H1 (cell line): ENCODE results near the gene AFAP1L2. TPM values are rescaled to one million over a fixed set of nuclear protein-coding genes. Genes with fewer than 3 reads are reported as not detected.

ENCODE experiments used
- CTCF ChIA-PET: fragments of 300-600 bp; sonication (Branson Sonifier 250); formaldehyde crosslinking; loops from one replicate; lab custom pipeline; 2021; ENCODE audit not compliant: partially characterized antibody; lab: Charles Lee
- POLR2A ChIA-PET: fragments of 300-600 bp; sonication (Branson Sonifier 250); formaldehyde crosslinking; loops from one replicate; lab custom pipeline; 2021; ENCODE audit warnings: inconsistent platforms; ENCODE audit not compliant: partially characterized antibody; lab: Charles Lee
- DNase-seq, 2 experiments: peaks; one replicate each; pipeline versions ENCODE4 v3.0.0 to v3.0.0-alpha.2; 2010 to 2022; ENCODE audit warnings: low spot score in 2 of 2, low read depth in 1 of 2, mixed read lengths in 1 of 2
- FAIRE-seq: peaks from 2 replicates; lab custom pipeline; 2011; peaks lifted over from hg19 to GRCh38; lab: Jason Lieb, UNC
- H2AFZ ChIP-seq: 2 replicates; pipeline ENCODE4 v1.8.1; 2012; ENCODE audit warnings: low read length, inconsistent platforms
- H2AK5ac ChIP-seq: 2 replicates; pipeline ENCODE4 v1.6.1; 2013; ENCODE audit warnings: low read depth, low read length
- H2BK120ac ChIP-seq: replicated peaks from 2 replicates; pipeline ENCODE3; 2013; ENCODE audit warnings: low read depth, low read length, inconsistent platforms
- H2BK12ac ChIP-seq: 2 replicates; pipeline ENCODE4 v1.6.1; 2013; ENCODE audit warnings: low read depth, low read length
- H2BK15ac ChIP-seq: 2 replicates; pipeline ENCODE4 v1.6.1; 2013; ENCODE audit warnings: low read length
- H2BK20ac ChIP-seq: 2 replicates; pipeline ENCODE4 v1.6.1; 2013; ENCODE audit warnings: low read length
- H2BK5ac ChIP-seq: 2 replicates; pipeline ENCODE4 v1.6.1; 2013; ENCODE audit warnings: low read depth, low read length
- H3K14ac ChIP-seq: 2 replicates; pipeline ENCODE4 v1.6.1; 2013; ENCODE audit warnings: inconsistent platforms; ENCODE audit not compliant: insufficient read length
- H3K18ac ChIP-seq: 2 replicates; pipeline ENCODE4 v1.6.1; 2013; ENCODE audit warnings: low read length; ENCODE audit errors: extremely low read depth
- H3K23ac ChIP-seq: 2 replicates; pipeline ENCODE4 v1.6.1; 2013; ENCODE audit warnings: inconsistent platforms; ENCODE audit not compliant: insufficient read length
- H3K23me2 ChIP-seq: 2 replicates; pipeline ENCODE4 v1.6.1; 2013; ENCODE audit warnings: low read depth, low read length
- H3K27ac ChIP-seq: 2 replicates; pipeline ENCODE4 v1.6.1; 2011; ENCODE audit warnings: low read depth, low read length, inconsistent platforms
- H3K27me3 ChIP-seq, 4 experiments: replicated peaks in 1 of 4; 1 replicate in 1 of 4; 2 replicates in 3 of 4; pipeline versions ENCODE4 v1.6.1 to v1.8.1; 2011 to 2013; ENCODE audit warnings: low read length in 3 of 4, mild to moderate bottlenecking in 3 of 4, inconsistent platforms in 2 of 4, mixed read lengths in 2 of 4, moderate library complexity in 1 of 4; ENCODE audit not compliant: control insufficient read depth in 3 of 4, insufficient read depth in 3 of 4; ENCODE audit errors: extremely low read depth in 1 of 4
- H3K36me3 ChIP-seq, 4 experiments: 2 replicates each; pipeline versions ENCODE4 v1.6.1 to v1.8.1; 2011 to 2013; ENCODE audit warnings: mild to moderate bottlenecking in 4 of 4, low read length in 3 of 4, moderate library complexity in 2 of 4, control low read depth in 1 of 4, inconsistent platforms in 1 of 4; ENCODE audit not compliant: insufficient read depth in 4 of 4, control insufficient read depth in 2 of 4
- H3K4ac ChIP-seq: replicated peaks from 2 replicates; pipeline ENCODE3; 2013; ENCODE audit warnings: low read length, low read depth, mixed read lengths, inconsistent platforms; ENCODE audit not compliant: insufficient read length
- H3K4me1 ChIP-seq, 4 experiments: replicated peaks in 1 of 4; 1 replicate in 1 of 4; 2 replicates in 3 of 4; pipeline versions ENCODE4 v1.6.1 to v1.8.1; 2011 to 2013; ENCODE audit warnings: low read length in 3 of 4, inconsistent platforms in 2 of 4, mixed read lengths in 1 of 4; ENCODE audit not compliant: insufficient read depth in 4 of 4, control insufficient read depth in 3 of 4
- H3K4me2 ChIP-seq, 2 experiments: 2 replicates each; pipeline versions ENCODE4 v1.6.1 to v1.8.1; 2011 to 2013; ENCODE audit warnings: low read depth in 2 of 2, low read length in 2 of 2, control low read depth in 1 of 2, inconsistent platforms in 1 of 2, mild to moderate bottlenecking in 1 of 2; ENCODE audit not compliant: insufficient read depth in 1 of 2
- H3K4me3 ChIP-seq, 4 experiments: fragments of 200-600, 300-600 bp in 1 of 4; sonication (generic), shearing (Covaris generic), sonication (Bioruptor Twin) in 1 of 4; 2 replicates each; pipeline versions ENCODE4 v1.5.1 to v1.8.1; 2011 to 2016; ENCODE audit warnings: low read length in 4 of 4, low read depth in 3 of 4, control low read depth in 2 of 4, inconsistent platforms in 2 of 4, mild to moderate bottlenecking in 2 of 4, mixed read lengths in 1 of 4, moderate library complexity in 1 of 4; ENCODE audit not compliant: insufficient read depth in 2 of 4; ENCODE audit errors: extremely low read depth in 1 of 4
- H3K56ac ChIP-seq: replicated peaks from 2 replicates; pipeline ENCODE3; 2013; ENCODE audit warnings: low read depth, mild to moderate bottlenecking, mixed read lengths, low read length, inconsistent platforms; ENCODE audit not compliant: insufficient read length
- H3K79me1 ChIP-seq: 2 replicates; pipeline ENCODE4 v1.6.1; 2013; ENCODE audit warnings: low read depth, low read length, control low read depth
- H3K79me2 ChIP-seq, 2 experiments: 2 replicates each; pipeline versions ENCODE4 v1.6.1 to v1.8.1; 2012 to 2013; ENCODE audit warnings: low read length in 2 of 2, mild to moderate bottlenecking in 2 of 2, inconsistent platforms in 1 of 2; ENCODE audit not compliant: insufficient read depth in 2 of 2, control insufficient read depth in 1 of 2
- H3K9ac ChIP-seq, 4 experiments: replicated peaks in 1 of 4; 1 replicate in 1 of 4; 2 replicates in 3 of 4; pipeline versions ENCODE4 v1.6.1 to v1.8.1; 2011 to 2013; ENCODE audit warnings: low read depth in 3 of 4, low read length in 3 of 4, control low read depth in 2 of 4, mild to moderate bottlenecking in 2 of 4, moderate library complexity in 2 of 4, inconsistent platforms in 1 of 4; ENCODE audit errors: extremely low read depth in 1 of 4
- H3K9me3 ChIP-seq, 2 experiments: 2 replicates each; pipeline versions ENCODE4 v1.6.1 to v1.8.1; 2012 to 2013; ENCODE audit warnings: mild to moderate bottlenecking in 2 of 2, moderate library complexity in 2 of 2, control low read depth in 1 of 2, inconsistent platforms in 1 of 2, low read depth in 1 of 2, low read length in 1 of 2, mixed read lengths in 1 of 2; ENCODE audit not compliant: insufficient read depth in 2 of 2
- H4K20me1 ChIP-seq, 2 experiments: replicated peaks in 1 of 2; 2 replicates each; pipeline versions ENCODE3 to v1.8.1; 2011 to 2013; ENCODE audit warnings: inconsistent platforms in 2 of 2, low read length in 2 of 2, mild to moderate bottlenecking in 1 of 2; ENCODE audit not compliant: insufficient read depth in 2 of 2, control insufficient read depth in 1 of 2
- H4K5ac ChIP-seq: 2 replicates; pipeline ENCODE4 v1.6.1; 2013; ENCODE audit warnings: low read length, low read depth, mixed read lengths, inconsistent platforms; ENCODE audit not compliant: insufficient read length
- H4K8ac ChIP-seq: 2 replicates; pipeline ENCODE4 v1.8.0; 2013; ENCODE audit warnings: mild to moderate bottlenecking, moderate library complexity, low read length, inconsistent platforms; ENCODE audit not compliant: insufficient read depth; ENCODE audit errors: extremely low read depth
- H4K91ac ChIP-seq: replicated peaks from 2 replicates; pipeline ENCODE3; 2013; ENCODE audit warnings: low read length, mixed read lengths, inconsistent platforms; ENCODE audit not compliant: insufficient read length
- CBX5 ChIP-seq: fragments of 300-800, 300-1000 bp; sonication (generic); IDR thresholded peaks from 2 replicates; pipeline ENCODE4 v1.7.1; 2016; ENCODE audit warnings: antibody characterized with exemption, low read length, low read depth
- EGR1 ChIP-seq: IDR thresholded peaks from 2 replicates; pipeline ENCODE4 v1.6.1; 2011; ENCODE audit warnings: low read depth, low read length, borderline replicate concordance
- KDM5A ChIP-seq: fragments of 200-600 bp; IDR thresholded peaks from 2 replicates; pipeline ENCODE4 v1.7.1; 2012; ENCODE audit warnings: mild to moderate bottlenecking, low read length, inconsistent platforms, mixed read lengths
- POLR2A ChIP-seq, 2 experiments: IDR thresholded peaks; 1 replicate in 1 of 2; 2 replicates in 1 of 2; pipeline ENCODE4 v1.6.1; 2011; ENCODE audit warnings: low read depth in 2 of 2, low read length in 2 of 2, mild to moderate bottlenecking in 2 of 2; ENCODE audit errors: control extremely low read depth in 1 of 2
- RNF2 ChIP-seq: fragments of 200-900, 300-1000 bp; sonication (generic); IDR thresholded peaks from 2 replicates; pipeline ENCODE4 v1.7.1; 2016; ENCODE audit warnings: borderline replicate concordance, low read depth, mild to moderate bottlenecking, antibody characterized with exemption, low read length; ENCODE audit not compliant: poor library complexity, severe bottlenecking; ENCODE audit errors: missing control alignments
- RXRA ChIP-seq: IDR thresholded peaks from 2 replicates; pipeline ENCODE4 v1.6.1; 2011; ENCODE audit warnings: low read depth, mild to moderate bottlenecking, low read length, moderate library complexity; ENCODE audit not compliant: insufficient read depth
- SAP30 ChIP-seq: fragments of 300-600 bp; sonication (generic); IDR thresholded peaks from 2 replicates; pipeline ENCODE4 v1.7.1; 2012; ENCODE audit warnings: low read length, moderate library complexity, mild to moderate bottlenecking, inconsistent platforms; ENCODE audit not compliant: insufficient read depth, insufficient replicate concordance
- SUZ12 ChIP-seq: fragments of 200-600 bp; sonication (generic); IDR thresholded peaks from 2 replicates; pipeline ENCODE4 v1.6.1; 2012; ENCODE audit warnings: mild to moderate bottlenecking, inconsistent platforms, low read length, moderate library complexity, mixed read lengths
- TCF12 ChIP-seq: IDR thresholded peaks from 2 replicates; pipeline ENCODE4 v1.6.1; 2011; ENCODE audit warnings: low read depth, mild to moderate bottlenecking, low read length
- WGBS, 2 experiments: shearing (Covaris generic) in 1 of 2; methylation state at CpG; one replicate each; pipeline versions ENCODE4 v1.1.6 to v1.1.7; 2013 to 2015; ENCODE audit warnings: low lambda C conversion rate in 2 of 2, mixed read lengths in 2 of 2, inconsistent platforms in 1 of 2, low coverage in 1 of 2, missing lambda C conversion rate in 1 of 2; ENCODE audit not compliant: insufficient replicate concordance in 2 of 2, insufficient coverage in 1 of 2, insufficient read length in 1 of 2; ENCODE audit errors: extremely low coverage in 1 of 2, missing lambda C conversion rate in 1 of 2; 5-methylcytosine and 5-hydroxymethylcytosine counted together
- polyA plus RNA-seq, 7 experiments: library from polyadenylated mRNA; depleted of rRNA in 3 of 7; stranded (reverse) in 5 of 7; unstranded in 2 of 7; fragments of >200 nt in 5 of 7; fragments of 200-250 nt in 2 of 7; gene quantifications; 1 replicate in 5 of 7; 2 replicates in 1 of 7; 4 replicates in 1 of 7; pipeline versions ENCODE4 v1.2.1 to v1.2.3, GENCODE V29; 2011 to 2013; ENCODE audit warnings: missing spikeins in 2 of 7, mixed read lengths in 2 of 7
- total RNA-seq: library from RNA; stranded (reverse); fragmentation: NEBNext Ultra II Directional; extraction: Animal tissue kit (Norgen Biotek cat#: 25700); gene quantifications from 2 replicates; pipeline ENCODE4 v1.2.1, GENCODE V29; 2021

Gene AFAP1L2
- total and polyA plus RNA-seq, 2 of the 8 experiments (the other 6 are each of a cell fraction or from before 2014, with no cell fraction given): 3.9 to 6.4 TPM

GRCh38 chr10:114250716-114251115 is 153.6 kb downstream of the AFAP1L2 start:
- FAIRE-seq (no peak), DNase-seq (no peak)
- TF ChIP-seq POLR2A (IDR thresholded peaks at IDR 0.05; ENCODE audit: control extremely low read depth in 1 of 2, low read depth in 2 of 2, low read length in 2 of 2): no peak
- no peak for TF ChIP-seq TCF12
- no peak for TF ChIP-seq SAP30
- no peak for TF ChIP-seq KDM5A
- TF ChIP-seq RXRA: no peak
- TF ChIP-seq RNF2: no peak
- no peak for TF ChIP-seq SUZ12
- no peak for TF ChIP-seq CBX5
- no peak for TF ChIP-seq EGR1
- H3K23me2 ChIP-seq: no peaks in the 10 kb centered on the region
- H3K9me3 ChIP-seq: 0 out of 4 replicates have a peak, but pooled peaks cover 0 to 2% of the 10 kb centered on the region in 2 experiments
- no peaks in the 10 kb centered on the region for H3K27me3 ChIP-seq
- WGBS, 2 experiments: 100% methylated on average over 1 of the region's 1 CpG; no CpG with 5 or more reads in 1 of the 2 experiments
- H3K4me3 ChIP-seq: no peak overlapping the region
- H3K4ac ChIP-seq: no peak overlapping the region
- no peak overlapping the region for H2BK120ac ChIP-seq
- H2BK12ac ChIP-seq: no peak overlapping the region
- no peak overlapping the region for H3K18ac ChIP-seq
- CTCF ChIA-PET: interaction anchor here (1.0 kb wide), 1 partner anchor 137 kb away, joined by 4 read pairs; no protein-coding TSS in a partner anchor
- H3K56ac ChIP-seq: no peak overlapping the region
- no peak overlapping the region for H3K14ac ChIP-seq
- H3K27ac ChIP-seq: no peak overlapping the region
- H3K23ac ChIP-seq: no peak overlapping the region
- H3K9ac ChIP-seq: no peak overlapping the region
- H3K36me3 ChIP-seq: no peaks in the 10 kb centered on the region
- no peak overlapping the region for H2AFZ ChIP-seq
- H3K79me1 ChIP-seq: no peaks in the 10 kb centered on the region; the same call in 1 of the 2 replicates
- H3K79me2 ChIP-seq: no peaks in the 10 kb centered on the region
- POLR2A ChIA-PET: interaction anchor here (1.2 kb wide), 1 partner anchor 11 kb away, joined by 5 read pairs; no protein-coding TSS in a partner anchor
- H3K4me1 ChIP-seq: no peaks in the 10 kb centered on the region
- no peak overlapping the region for H4K8ac ChIP-seq
- no peak overlapping the region for H2BK15ac ChIP-seq
- no peak overlapping the region for H3K4me2 ChIP-seq
- H2BK20ac ChIP-seq: no peak overlapping the region
- H4K5ac ChIP-seq: no peak overlapping the region
- H4K20me1 ChIP-seq: no peaks in the 10 kb centered on the region
- no peak overlapping the region for H4K91ac ChIP-seq
- H2AK5ac ChIP-seq: no peak overlapping the region
- H2BK5ac ChIP-seq: no peak overlapping the region
